ENCODE data around the gene FAM3D. TPM values are rescaled to one million over a fixed set of nuclear protein-coding genes. Genes with fewer than 3 reads are reported as not detected.

FAM3D gene
- total and polyA plus RNA-seq, 2 of the 8 experiments (the other 6 are each of a cell fraction or from before 2014, with no cell fraction given): not detected

- TF ChIP-seq NANOG (IDR thresholded peaks at IDR 0.05; ENCODE audit: insufficient read depth, low read depth, low read length, poor library complexity, severe bottlenecking) (no peak), ASH2L (IDR thresholded peaks at IDR 0.05; ENCODE audit: low read length) (no peak)
Observed at GRCh38 chr3:58698246-58698645, 31.7 kb upstream of the FAM3D start (continued).
